ENCODE measurements around the gene NRN1L.
"Not testable (repeated sequence)": the region's sequence is repeated elsewhere in the genome, so short reads cannot be mapped to it uniquely, and the experiment has no call there.

NRN1L gene
- total RNA-seq: 0 reads per million in 4 donors

DNA sequence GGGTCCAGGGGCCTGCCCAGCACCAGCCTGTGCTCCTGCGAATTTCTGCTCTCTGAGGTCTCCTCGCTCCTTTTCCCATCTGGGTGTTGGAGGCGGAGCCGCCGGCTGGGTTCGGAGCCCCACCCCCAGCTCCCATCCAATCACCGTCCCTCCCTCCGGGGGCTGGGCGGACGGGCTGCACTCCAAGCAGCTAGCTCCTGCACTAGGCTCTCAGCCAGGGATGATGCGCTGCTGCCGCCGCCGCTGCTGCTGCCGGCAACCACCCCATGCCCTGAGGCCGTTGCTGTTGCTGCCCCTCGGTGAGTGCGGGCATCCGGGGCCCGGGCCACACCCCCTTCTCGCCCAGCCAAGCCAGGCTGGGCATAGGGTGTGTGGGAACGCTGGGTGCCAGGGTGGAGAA, at the start of gene NRN1L:
TSS of gene NRN1L (plus strand) at position 202 of the 400 bp plus-strand sequence. CDS start at position 221, 19 bp downstream.
- no peak for DNase-seq

DNA sequence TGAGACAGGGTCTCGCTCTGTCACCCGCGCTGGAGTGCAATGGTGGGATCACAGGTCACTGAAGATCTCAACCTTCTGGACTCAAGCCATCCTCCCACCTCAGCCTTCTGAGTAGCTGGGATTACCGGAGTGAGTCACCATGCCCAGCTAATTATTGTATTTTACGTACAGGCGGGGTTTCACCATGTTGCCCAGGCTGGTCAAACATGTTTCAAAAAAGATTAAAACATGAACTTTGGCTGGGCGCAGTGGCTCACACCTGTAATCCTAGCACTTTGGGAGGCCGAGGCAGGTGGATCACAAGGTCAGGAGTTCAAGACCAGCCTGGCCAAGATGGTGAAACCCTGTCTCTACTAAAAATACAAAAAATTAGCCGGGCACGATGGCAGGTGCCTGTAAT, 47.5 kb upstream of the NRN1L start:
- not testable (repeated sequence) for DNase-seq

DNA sequence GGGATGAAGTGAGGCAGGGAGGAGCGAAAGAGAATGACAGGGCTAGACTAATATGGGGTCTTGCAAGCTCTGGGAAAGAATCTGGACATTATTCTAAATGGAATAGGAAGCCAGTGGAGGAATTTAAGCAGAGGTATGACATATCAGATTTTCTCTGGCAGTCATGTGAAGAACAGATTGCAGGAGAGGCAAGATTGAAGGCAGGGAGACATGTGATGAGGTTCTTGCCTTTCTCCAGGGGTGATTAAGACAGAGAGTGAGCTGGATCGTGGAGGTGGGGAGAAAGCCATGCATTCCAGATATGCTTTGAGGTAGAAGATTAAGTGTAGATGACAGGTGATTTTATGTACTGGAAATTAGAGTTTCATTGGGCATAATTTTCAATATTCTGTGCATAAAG, 46.9 kb upstream of the NRN1L start:
- DNase-seq: no peak

DNA sequence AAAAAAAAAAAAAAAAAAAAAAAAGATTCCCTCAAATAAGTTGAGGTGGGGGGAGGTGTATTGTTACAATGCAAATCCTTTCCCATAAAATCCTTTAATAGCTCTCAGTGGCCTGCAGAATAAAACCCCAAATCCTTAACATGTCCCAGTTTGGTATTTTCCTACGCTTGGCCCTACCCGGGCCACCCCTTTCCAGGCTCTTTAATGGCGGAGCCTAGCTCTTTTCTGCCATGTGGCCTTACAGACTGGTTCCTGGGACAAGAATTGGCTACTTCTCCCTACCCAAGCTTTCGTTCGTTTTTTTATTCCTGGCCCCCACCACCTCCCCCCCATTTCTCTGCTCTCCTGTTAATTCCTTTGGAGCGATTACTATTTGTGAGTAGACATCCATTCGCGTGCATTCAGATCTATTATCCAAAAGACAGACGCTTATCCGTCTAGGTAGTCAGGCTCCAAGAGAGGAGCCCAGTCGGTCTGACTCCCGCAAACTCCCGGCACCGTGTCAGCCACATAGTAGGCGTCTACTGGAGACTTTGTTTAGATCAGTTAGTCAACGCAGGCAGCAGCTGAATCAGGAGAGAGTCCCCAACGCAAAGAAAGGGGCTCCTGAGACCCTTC, 43.4 kb upstream of the NRN1L start:
- DNase-seq: no peak

DNA sequence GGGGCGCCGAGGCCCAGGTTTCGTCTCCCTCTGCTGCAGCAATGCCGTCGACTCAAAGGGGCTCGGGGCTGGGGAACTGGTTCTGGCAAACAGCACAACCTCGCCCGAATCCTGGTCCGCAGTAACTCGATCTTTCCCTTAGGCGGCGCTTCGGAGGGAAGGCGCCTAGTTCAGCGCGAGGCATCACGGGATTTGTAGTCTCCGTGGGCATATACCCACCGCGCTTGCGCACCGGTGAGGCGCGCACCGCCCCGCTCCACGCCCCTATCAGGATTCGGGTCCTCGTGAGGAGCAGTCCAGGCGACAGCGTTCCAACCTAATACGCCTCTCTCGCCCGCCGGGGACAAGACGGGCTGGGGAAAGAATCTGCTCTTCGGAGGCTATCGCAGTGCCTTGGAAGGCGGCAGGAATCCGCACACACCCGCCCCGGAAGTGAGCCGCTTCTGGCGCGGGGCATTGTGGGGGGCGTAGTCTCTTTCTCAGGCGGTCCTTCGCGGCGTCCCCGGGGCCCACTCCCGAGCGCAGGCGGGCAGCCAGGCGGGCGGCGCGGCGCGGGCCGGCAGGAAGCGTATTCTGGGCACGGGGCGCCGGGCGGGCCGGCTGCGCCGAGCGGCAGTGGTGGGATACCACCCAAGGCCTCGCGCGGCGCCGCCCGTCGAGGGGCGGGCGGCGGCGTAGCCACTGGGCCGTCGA, 42.7 kb upstream of the NRN1L start, which contains the start of gene THAP11:
TSS of gene THAP11 (plus strand) at position 505 of the 693 bp plus-strand sequence. CDS start 235 bp downstream, outside the sequence.
- DNase-seq: peak; percentile 78 to 95 (median 90)

DNA sequence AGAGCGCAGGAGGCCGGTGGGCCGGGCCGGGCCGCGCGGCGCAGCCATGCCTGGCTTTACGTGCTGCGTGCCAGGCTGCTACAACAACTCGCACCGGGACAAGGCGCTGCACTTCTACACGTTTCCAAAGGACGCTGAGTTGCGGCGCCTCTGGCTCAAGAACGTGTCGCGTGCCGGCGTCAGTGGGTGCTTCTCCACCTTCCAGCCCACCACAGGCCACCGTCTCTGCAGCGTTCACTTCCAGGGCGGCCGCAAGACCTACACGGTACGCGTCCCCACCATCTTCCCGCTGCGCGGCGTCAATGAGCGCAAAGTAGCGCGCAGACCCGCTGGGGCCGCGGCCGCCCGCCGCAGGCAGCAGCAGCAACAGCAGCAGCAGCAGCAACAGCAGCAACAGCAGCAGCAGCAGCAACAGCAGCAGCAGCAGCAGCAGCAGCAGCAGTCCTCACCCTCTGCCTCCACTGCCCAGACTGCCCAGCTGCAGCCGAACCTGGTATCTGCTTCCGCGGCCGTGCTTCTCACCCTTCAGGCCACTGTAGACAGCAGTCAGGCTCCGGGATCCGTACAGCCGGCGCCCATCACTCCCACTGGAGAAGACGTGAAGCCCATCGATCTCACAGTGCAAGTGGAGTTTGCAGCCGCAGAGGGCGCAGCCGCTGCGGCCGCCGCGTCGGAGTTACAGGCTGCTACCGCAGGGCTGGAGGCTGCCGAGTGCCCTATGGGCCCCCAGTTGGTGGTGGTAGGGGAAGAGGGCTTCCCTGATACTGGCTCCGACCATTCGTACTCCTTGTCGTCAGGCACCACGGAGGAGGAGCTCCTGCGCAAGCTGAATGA, 42.0 kb upstream of the NRN1L start:
- DNase-seq: peak; percentile 37 to 79 (median 63)

DNA sequence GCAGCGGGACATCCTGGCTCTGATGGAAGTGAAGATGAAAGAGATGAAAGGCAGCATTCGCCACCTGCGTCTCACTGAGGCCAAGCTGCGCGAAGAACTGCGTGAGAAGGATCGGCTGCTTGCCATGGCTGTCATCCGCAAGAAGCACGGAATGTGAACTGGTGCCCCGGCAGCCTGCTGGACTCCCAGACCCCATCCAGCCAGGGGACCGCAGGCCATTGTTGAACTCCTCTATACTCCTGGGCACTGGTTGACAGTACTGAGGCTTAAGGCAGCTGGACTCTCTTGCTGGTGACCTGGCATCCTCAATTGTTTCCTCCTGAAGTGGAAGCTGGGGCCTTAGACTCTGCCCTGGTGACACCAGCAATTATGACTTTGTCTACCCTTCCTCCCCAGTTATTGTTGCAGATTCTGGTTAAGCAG, 41.3 kb upstream of the NRN1L start:
- DNase-seq: no peak

DNA sequence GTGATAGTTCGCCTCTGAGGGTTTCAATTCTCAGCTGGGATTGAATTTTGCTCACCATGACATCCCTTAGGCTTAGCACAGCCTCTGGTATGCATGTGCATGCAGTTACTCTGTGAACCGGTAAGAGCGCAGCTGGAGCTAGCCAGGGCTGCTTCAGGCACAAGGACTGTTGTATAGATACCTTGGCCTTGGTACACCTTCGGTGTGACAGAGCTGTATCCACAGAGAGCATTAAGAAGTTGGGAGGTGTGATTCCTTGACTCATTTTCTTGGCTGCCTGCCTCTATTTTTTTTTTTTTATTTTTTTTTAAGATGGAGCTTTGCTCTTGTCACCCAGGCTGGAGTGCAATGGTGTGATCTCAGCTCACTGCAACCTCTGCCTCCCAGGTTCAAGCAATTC, 40.2 kb upstream of the NRN1L start:
- DNase-seq: no peak

DNA sequence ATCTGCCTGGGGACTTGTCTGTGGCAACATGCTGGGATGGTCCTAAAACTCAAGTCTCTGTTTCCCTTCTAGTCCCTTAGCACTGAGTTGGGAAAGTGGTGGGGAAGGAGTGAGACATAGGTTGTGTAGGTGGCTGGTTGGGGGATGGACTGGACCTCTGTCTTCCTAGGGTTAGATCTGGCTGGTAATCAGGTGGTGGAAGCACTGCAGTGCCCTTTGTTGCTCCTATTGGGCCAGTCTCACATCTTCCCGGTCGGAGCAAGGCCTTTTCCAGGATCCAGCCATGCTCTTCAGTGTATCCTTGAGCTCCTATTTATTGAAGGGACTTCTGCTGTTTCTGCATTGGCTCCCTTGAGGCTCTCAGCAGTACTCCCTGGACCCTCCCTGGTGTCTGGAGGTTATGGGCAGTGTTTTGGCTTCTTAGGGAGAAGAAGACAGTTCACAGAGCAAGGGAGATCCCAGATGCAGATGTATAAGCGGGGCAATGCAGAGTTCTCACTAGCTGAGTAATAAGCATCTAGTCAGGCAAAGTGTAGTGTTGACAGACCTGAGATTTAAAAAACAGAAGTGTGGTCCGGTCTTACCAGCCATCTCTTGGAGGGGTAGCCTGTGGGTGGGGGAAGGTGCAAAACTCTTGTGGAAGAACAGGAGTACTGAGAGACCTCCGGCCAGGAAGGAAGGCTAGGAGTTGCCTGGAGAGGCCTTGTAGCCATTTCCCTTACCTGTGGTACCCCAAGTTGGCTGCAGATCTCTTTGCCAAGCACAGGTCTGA, 39.2 kb upstream of the NRN1L start:
- no peak for DNase-seq

DNA sequence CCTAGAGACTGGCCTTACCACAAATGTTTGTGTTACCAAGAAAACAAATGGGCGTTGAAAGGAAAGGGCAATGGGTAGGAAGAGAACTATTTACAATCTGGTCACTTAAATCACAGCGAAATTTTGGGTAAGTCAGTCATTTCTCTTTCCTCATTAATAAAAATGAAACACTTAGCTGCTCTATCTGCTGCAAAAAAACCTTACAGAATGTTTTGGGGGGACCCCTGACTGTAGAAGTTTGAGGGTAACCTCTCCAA, 38.7 kb upstream of the NRN1L start:
- no peak for DNase-seq

DNA sequence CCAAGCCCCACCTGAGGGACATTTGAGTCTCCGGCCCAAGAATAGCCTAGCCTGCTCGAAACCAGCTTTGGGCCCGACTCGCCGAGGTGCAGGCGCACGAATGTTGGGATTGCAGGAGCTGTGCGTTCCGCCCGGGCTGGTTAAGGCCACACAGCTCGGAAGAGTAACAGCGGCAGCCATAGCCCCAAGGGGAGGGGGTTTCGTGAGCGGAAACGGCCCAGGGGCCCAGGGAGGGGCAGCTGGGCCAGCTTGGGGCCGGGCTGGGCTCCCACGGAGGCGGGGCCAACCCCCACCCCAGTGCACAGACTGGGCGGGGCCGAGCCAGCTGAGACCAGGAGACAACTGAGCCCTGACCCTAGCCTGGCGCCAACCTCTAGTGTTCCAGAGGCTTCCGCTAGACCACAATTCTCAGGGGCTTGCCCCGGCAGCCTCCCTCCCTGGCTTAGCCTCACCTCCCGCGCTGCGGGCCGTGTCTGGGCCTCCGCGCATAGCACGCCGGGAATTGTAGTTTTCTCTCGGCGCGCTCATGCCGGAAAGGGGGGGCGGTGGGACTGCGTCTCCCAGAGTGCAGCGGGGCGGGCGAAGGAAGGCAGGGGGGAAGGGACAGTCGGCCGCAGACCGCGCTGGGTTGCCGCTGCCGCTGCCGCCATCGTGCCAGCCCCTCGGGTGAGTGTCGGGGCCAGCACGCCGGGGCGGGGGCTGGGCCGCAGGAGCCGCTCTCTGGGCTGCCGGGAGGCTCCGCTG, 38.2 kb upstream of the NRN1L start, which contains the start of gene NUTF2:
TSS of gene NUTF2 (plus strand) at position 614 of the 744 bp plus-strand sequence. CDS start 18,198 bp downstream, outside the sequence.
- DNase-seq: peak; percentile 85 to 96 (median 91)

DNA sequence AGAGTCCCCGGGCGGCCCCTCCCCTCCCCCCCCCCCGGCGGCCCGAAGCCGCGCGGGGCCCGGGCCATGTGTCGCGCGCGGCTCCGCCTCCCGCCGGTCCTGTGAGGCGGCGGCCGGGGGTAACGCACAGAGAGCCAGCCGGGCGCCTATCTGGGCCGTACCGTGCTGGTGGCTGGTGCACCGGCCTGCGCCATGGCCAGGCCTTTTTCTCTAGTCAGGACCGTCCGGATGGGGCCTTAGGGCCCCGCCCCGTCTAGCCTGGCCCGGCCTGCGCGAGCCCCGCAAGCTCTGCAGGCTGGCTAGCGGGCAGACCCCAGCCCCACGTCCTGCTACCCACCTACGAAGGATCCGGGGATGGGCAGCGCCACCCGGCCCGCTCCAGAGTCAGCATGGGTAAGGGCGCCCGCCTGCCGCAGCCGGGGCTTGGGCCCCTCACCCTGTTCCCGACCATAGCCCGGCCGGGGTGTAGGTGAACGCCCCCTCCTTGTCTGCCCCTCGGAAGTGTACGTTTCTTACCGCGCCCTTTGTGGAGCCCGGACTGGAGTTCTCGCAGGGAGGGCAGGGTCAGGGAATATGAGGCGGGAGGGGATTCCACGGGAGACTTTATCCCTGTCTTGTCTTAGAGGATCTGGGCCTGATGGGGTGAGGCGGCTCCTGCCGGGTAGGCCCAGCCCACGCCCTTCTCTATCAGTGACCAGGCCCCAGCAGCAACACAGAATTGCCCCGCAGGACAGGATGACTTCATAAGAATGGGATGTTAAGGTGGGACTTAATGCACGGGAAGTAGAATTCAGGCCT, 37.4 kb upstream of the NRN1L start, which contains the start of gene CENPT:
TSS of gene CENPT (minus strand) at position 630 of the 798 bp plus-strand sequence. CDS start 13,834 bp downstream, outside the sequence.
- no peak for DNase-seq

DNA sequence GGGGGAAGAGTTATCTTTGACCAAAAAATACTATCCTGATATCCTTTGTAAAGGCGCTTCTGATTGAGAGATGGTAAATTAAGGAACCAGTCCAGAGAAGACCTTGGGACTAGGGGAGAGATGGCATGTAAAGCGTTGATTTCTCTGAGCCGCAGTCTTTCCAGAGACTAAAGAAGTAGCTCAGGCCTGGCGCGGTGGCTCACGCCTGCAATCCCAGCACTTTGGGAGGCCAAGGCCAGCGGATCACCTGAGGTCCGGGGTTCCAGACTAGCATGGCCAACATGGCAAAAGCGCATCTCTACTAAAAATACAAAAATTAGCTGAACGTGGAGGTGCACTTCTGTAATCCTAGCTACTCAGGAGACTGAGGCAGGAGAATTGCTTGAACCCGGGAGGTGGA, 36.6 kb upstream of the NRN1L start:
- DNase-seq: no peak

DNA sequence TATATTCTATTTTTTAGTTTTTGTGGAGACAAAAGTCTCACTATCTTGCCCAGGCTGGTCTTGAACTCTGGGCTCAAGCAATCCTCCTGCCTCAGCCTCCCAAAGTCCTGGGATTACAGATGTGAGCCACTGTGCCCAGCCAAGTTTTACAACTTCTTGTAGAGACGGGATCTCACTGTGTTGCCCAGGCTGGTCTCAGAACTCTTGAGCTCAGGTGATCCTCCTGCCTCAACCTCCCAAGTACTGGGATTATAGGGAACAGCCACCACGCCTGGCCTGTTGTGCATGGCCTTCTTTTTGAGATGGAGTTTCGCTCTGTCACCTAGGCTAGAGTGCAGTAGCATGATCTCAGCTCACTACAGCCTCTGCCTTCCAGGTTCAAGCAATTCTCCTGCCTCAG, 31.0 kb upstream of the NRN1L start:
- no peak for DNase-seq

DNA sequence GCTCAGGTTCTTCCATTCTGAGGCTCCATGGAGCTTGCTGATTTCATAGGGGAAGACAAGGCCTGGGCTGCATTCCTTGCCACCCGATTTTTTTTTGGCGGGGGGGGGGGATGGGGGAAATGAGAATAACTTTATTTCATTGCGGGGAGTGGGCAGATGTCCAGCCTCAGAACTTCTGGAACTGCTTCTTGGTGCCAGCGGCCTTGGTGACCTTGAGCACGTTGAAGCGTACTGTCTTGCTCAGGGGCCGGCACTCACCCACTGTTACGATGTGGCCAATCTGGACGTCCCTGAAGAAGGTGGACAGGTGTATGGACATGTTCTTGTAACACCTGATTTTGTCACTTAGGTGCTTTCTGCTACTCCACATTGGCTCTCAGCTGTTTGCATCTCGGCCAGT, 28.9 kb upstream of the NRN1L start:
- no peak for DNase-seq

DNA sequence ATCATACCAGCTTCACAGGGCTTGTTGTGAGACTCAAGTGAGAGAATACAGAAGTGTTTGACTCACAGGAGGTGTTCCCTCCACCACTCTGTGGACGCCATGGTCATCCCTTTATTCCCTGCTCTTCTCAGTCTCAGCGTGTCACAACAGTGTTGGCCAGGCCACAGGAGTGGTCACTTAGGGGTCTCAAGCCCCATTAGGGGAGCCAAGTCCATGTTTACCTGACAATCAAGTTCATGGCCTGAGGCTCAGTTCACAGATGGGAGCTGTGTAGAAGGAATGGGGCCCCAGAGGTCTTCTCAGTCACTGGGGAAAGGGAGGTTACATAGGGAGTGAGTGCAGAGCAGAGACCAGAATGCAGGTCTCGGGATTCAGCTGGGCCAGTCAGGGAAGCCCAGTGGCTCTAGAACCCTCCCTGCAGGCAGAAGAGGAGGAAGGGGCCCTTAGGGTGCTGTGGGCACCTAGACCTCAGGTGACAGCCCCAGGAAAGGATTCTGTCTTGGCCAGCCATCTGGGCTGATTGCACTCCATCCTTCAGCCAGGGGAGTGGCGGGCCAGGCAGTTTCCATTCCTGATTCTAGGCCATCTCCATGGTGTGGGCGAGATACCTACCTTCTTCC, 27.6 kb upstream of the NRN1L start:
- DNase-seq: no peak

DNA sequence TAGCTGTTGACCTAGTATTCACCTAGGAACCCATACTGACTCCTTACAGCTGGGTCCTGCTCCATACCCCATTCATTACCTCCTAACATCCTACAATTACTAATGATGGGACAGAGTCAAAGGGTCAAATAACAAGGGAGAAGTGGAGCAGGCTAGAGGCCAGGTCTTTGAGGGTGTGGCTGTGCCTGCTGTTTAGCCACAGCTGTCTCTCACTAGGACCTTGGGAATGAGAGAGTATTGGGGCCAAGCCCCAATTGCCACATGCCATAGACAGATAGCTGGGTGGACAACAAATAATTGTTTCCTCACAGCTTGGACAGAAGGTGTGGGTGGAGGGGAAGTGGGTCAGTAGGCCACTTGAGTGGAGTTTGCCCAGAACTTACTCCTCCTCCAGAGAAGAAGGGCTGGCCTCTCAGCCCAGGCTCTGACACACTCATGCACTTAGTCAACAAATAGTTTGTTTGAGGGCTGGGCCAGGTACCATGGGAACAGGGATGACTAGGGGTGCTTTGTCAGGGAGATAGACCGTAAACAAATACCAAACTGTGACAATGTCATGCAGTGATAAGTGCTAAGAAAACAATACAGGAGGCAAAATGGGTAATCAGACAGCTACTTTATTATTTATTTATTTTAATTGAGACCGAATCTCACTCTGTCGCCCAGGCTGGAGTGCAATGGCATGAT, 27.0 kb upstream of the NRN1L start:
- DNase-seq: peak in 1 of 5 donors; percentile 22

DNA sequence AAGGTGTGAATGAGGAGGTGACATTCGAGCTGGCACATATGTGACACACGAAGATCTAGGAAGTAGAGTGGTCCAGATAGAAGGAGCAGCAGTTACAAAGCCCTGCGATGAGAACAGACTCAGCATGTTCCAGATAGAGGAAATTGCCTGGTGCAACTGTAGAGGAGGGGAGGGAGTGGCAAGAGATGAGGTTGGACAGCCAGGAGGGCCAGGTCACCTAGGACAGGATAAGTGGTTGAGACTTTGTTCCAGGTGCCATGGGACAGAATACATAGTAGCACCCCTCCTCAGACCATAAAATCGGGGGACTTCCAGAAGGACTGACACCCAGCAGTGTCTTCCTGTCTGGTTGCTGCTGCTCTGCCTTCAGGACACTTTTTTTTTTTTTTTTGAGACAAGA, 26.2 kb upstream of the NRN1L start:
- DNase-seq: no peak

DNA sequence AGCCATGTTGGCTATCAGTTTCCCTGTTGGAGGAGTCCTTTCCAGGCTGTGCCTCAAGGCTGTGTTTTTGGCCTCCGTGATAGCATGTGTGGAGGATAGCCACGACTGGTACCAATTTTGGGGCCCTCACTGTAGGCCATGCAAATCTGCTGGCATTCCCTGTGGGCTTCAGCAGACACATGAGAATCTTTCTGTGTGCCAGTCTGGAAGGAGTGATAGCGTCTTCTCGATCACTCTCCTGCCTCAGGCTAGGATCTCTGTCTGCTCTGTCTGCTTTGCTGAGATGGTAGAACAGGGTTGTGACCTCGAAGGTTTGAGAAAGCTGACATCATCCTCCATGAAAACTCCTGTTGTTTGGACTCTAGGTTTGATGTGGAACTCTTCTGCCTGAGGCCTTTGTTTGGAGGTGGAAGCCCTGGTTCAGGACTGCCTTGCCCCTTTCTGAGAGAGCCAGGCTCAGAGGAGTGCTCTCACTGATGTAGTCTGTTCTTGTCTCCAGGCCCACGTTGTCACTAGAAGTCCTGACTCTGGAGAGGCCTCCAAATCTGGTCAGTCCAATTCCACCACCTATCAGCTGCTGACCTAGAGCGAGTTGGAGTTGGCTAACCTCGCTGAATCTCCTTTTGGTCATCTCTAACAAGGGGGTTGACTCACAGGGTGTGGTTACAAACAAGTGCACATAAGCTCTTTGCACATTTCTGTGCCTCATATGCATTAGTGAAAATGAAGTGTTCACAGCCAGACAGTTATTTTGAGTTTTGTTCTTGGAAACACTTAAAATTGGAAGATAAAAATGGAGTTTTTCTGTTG, 23.9 kb upstream of the NRN1L start:
- DNase-seq: no peak
